ENCODE measurements around the gene NUB1. TPM values are rescaled to one million over a fixed set of nuclear protein-coding genes. Genes with fewer than 3 reads are reported as not detected.
A peak's percentile ranks its signal among the peaks of the same experiment; 100 is the strongest.

NUB1 gene
- total RNA-seq, 6 donors from 2014 or later = 37.0 to 80.0 (median 50.0) TPM

DNA sequence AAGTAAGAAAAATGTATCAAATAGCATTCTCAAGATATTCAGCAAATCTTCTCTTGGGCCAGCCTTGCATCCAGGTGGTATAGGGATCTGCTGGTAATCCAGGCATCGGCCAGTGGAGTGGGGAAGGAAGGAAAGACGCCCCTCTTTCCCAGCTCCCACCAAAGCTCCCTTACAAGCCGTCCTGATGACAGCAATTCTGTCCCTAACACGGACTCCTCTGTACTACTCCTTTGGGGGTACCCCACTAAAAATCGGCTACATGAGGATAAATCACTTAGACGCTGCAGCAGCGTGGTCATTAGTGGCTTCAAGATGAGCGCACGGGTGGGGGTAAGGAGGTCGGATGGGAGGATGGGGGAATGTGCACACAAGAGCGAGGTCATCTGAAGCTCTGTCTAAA, 24.7 kb upstream of the NUB1 start:
- Histone ChIP-seq H3K4me3 (no peak overlapping the region), H3K9me3 (peaks cover 0 to 9% (median 4%) of the 10 kb centered on the region in 4 donors), H3K27ac (no peak overlapping the region), H3K4me1 (peaks cover 0 to 8% (median 5%) of the 10 kb centered on the region in 4 donors), H3K27me3 (no peaks in the 10 kb centered on the region), H3K36me3 (no peaks in the 10 kb centered on the region)
- WGBS, 2 donors = 74 to 83% methylated on average over 11 of the region's 11 CpGs
- DNase-seq = no peak
- TF ChIP-seq EP300 (IDR thresholded peaks at IDR 0.05) (no peak), POLR2A (IDR thresholded peaks at IDR 0.05) (no peak), POLR2AphosphoS5 (IDR thresholded peaks at IDR 0.05) (no peak)
- TF ChIP-seq, protein P1, sequence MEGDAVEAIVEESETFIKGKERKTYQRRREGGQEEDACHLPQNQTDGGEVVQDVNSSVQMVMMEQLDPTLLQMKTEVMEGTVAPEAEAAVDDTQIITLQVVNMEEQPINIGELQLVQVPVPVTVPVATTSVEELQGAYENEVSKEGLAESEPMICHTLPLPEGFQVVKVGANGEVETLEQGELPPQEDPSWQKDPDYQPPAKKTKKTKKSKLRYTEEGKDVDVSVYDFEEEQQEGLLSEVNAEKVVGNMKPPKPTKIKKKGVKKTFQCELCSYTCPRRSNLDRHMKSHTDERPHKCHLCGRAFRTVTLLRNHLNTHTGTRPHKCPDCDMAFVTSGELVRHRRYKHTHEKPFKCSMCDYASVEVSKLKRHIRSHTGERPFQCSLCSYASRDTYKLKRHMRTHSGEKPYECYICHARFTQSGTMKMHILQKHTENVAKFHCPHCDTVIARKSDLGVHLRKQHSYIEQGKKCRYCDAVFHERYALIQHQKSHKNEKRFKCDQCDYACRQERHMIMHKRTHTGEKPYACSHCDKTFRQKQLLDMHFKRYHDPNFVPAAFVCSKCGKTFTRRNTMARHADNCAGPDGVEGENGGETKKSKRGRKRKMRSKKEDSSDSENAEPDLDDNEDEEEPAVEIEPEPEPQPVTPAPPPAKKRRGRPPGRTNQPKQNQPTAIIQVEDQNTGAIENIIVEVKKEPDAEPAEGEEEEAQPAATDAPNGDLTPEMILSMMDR (IDR thresholded peaks at IDR 0.05) = no peak
- no peak for ATAC-seq (ENCODE audit: low FRiP score in 2 of 2)

DNA sequence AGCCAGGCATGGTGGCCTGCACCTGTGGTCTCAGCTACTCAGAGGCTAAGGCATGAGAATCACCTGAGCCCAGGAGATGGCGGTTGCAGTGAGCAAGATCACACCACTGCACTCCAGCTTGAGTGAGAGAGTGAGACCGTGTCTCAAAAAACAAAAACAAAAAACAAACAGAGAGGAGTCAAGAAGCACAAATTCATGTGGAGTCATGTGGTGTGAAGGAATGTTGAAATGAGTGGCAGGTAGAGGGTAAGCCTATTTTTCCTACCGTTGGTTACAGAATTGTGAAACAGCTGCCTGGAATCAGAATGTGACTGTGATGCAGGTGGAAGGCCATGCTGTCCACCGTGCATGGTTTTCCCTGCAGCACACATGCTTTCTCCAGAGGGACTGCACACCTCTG, 23.7 kb upstream of the NUB1 start:
- TF ChIP-seq POLR2AphosphoS5 (IDR thresholded peaks at IDR 0.05) (no peak), POLR2A (IDR thresholded peaks at IDR 0.05) (no peak), EP300 (IDR thresholded peaks at IDR 0.05) (no peak)
- TF ChIP-seq, protein P1 (IDR thresholded peaks at IDR 0.05) = no peak
- WGBS, 2 donors = 65 to 67% methylated on average over 4 of the region's 4 CpGs

DNA sequence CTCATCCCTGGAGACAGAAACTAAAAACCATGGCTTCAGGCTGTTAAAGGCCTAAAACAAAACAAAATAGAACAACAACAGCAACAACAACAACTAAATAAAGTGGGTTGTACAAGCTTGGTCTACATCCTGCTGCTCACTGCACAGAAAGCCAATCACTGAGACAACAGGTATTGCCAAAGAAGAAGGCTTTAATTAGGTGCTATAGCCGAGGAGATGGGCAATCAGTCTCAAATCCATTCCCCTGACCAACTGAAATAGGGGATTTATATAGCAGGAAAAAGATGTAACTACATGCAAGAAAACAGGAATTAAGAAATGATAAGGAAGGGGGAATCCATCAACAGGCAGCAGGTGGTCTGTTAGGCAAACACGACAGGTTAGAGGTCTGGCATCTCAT, 22.4 kb upstream of the NUB1 start:
- no peak overlapping the region for H3K4me3 ChIP-seq
- H3K36me3 ChIP-seq = no peaks in the 10 kb centered on the region
- ATAC-seq (ENCODE audit: low FRiP score in 2 of 2) (no peak), DNase-seq (no peak)
- TF ChIP-seq POLR2AphosphoS5 (IDR thresholded peaks at IDR 0.05) (no peak), POLR2A (IDR thresholded peaks at IDR 0.05) (no peak), EP300 (IDR thresholded peaks at IDR 0.05) (no peak)
- TF ChIP-seq, protein P1 (IDR thresholded peaks at IDR 0.05) = no peak
- H3K9me3 ChIP-seq = peaks cover 0 to 9% (median 4%) of the 10 kb centered on the region in 4 donors
- no peak overlapping the region for H3K27ac ChIP-seq
- peaks cover 0 to 8% (median 5%) of the 10 kb centered on the region in 4 donors for H3K4me1 ChIP-seq
- H3K27me3 ChIP-seq = no peaks in the 10 kb centered on the region
- 66 to 93% methylated on average over 2 of the region's 2 CpGs for WGBS, 2 donors

More for the DNA sequence above, 23.7 kb upstream of the NUB1 start:
- no peak overlapping the region for H3K27ac ChIP-seq
- no peak overlapping the region for H3K4me3 ChIP-seq
- no peak for ATAC-seq (ENCODE audit: low FRiP score in 2 of 2)
- no peak for DNase-seq
- peaks cover 0 to 9% (median 4%) of the 10 kb centered on the region in 4 donors for H3K9me3 ChIP-seq
- no peaks in the 10 kb centered on the region for H3K36me3 ChIP-seq
- H3K4me1 ChIP-seq = peaks cover 0 to 8% (median 5%) of the 10 kb centered on the region in 4 donors
- H3K27me3 ChIP-seq = no peaks in the 10 kb centered on the region

DNA sequence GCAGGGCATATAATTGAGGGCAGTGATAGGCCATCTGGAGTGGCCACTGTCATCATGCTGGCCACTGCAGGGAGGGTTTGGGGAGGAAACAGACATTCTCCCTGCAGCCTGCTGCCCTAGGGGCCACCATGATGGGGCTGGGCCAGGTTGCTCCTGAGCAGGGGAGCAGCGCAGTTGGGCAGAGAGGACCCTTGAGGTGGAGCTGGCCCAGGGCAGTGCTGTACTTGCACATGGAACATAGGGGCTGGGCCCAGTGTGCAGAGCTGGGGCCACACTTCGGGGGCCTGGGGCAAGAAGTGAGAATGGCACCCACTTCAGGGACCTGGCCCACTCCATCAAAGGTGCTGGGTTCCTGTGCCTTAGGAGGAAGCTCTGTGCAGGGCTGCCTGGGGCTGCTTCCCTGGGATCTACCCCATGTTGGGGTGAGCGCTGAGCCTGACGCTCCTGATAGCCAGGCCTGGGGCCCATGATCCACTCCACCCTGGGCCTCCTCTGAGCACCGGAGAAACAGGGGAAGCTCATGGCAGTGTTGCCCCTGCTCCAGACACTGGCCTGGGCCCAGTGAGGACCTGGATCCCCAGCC, 21.3 kb upstream of the NUB1 start:
- ATAC-seq (ENCODE audit: low FRiP score in 2 of 2) = peak; percentile 21 to 24

More for the DNA sequence above, 21.3 kb upstream of the NUB1 start:
- Histone ChIP-seq H3K4me1 (peaks cover 0 to under 1% (median 0%) of the 10 kb centered on the region in 4 donors), H3K27me3 (no peaks in the 10 kb centered on the region), H3K4me3 (no peak overlapping the region), H3K27ac (no peak overlapping the region), H3K9me3 (peaks cover 0 to 9% (median 4%) of the 10 kb centered on the region in 4 donors), H3K36me3 (no peaks in the 10 kb centered on the region)
- 93% methylated on average over 4 of the region's 5 CpGs; no CpG with 5 or more reads in 1 of the 2 donors for WGBS, 2 donors
- TF ChIP-seq POLR2AphosphoS5 (IDR thresholded peaks at IDR 0.05) (no peak), EP300 (IDR thresholded peaks at IDR 0.05) (no peak), POLR2A (IDR thresholded peaks at IDR 0.05) (no peak)
- TF ChIP-seq, protein P1 (IDR thresholded peaks at IDR 0.05) = no peak
- DNase-seq = no peak
